Tibial nerve (tissue), 4 donors: ENCODE data around the gene NEU4. TPM values are rescaled to one million over a fixed set of nuclear protein-coding genes. Genes with fewer than 3 reads are reported as not detected.
A peak's percentile ranks its signal among the peaks of the same experiment; 100 is the strongest.
"Not testable (repeated sequence)": the region's sequence is repeated elsewhere in the genome, so short reads cannot be mapped to it uniquely, and the experiment has no call there.

Source experiments
- DNase-seq, 2 donors: peaks; one replicate each; pipeline ENCODE4 v3.0.0-alpha.2; 2019; ENCODE audit warnings: low spot score in 2 of 2
- H3K27ac ChIP-seq, 4 donors: fragments of 200-600 bp; sonication (generic) in 3 of 4; one replicate each; pipeline ENCODE4 v1.5.1; 2017 to 2019; ENCODE audit warnings: mild to moderate bottlenecking in 1 of 4
- H3K27me3 ChIP-seq, 2 donors: fragments of 200-600 bp; sonication (generic) in 1 of 2; one replicate each; pipeline versions ENCODE4 v1.5.1 to v1.6.0; 2017 to 2019
- H3K36me3 ChIP-seq, 3 donors: fragments of 200-600 bp; sonication (generic); one replicate each; pipeline ENCODE4 v1.5.1; 2018 to 2019
- H3K4me1 ChIP-seq, 4 donors: fragments of 200-600 bp; sonication (generic) in 3 of 4; one replicate each; pipeline ENCODE4 v1.5.1; 2017 to 2019
- H3K4me3 ChIP-seq, 4 donors: fragments of 200-600 bp; sonication (generic) in 3 of 4; one replicate each; pipeline ENCODE4 v1.5.1; 2017 to 2019; ENCODE audit warnings: mild to moderate bottlenecking in 1 of 4, moderate library complexity in 1 of 4
- H3K9me3 ChIP-seq, 4 donors: fragments of 200-600 bp; sonication (generic) in 3 of 4; one replicate each; pipeline ENCODE4 v1.5.1; 2017 to 2019
- EP300 ChIP-seq, 2 donors: sonication (generic); formaldehyde crosslinking; IDR thresholded peaks; one replicate each; pipeline ENCODE4 v1.6.1; 2017; ENCODE audit warnings: antibody characterized with exemption in 2 of 2, mild to moderate bottlenecking in 1 of 2
- POLR2A ChIP-seq, 2 donors: fragments of 450-650 bp; IDR thresholded peaks; one replicate each; pipeline ENCODE4 v1.6.1; 2017; ENCODE audit warnings: antibody characterized with exemption in 2 of 2, mild to moderate bottlenecking in 2 of 2, moderate library complexity in 2 of 2
- WGBS, 2 donors: methylation state at CpG; one replicate each; pipeline ENCODE4 v1.1.5; 2018; 5-methylcytosine and 5-hydroxymethylcytosine counted together
- total RNA-seq, 4 donors: library from RNA; depleted of rRNA; stranded (reverse); fragments of >200 nt; gene quantifications; one replicate each; pipeline ENCODE4 v1.1.0, GENCODE V29; 2016
- TF ChIP-seq, protein P1 (sequence below), 5 experiments: fragments of 200-600 bp in 3 of 5; fragments of 450-650 bp in 2 of 5; sonication (generic) in 3 of 5; IDR thresholded peaks; one replicate each; pipeline ENCODE4 v1.5.1; 2016 to 2019; ENCODE audit warnings: antibody characterized with exemption in 5 of 5, mild to moderate bottlenecking in 3 of 5, moderate library complexity in 2 of 5

NEU4 gene
- total RNA-seq, 4 donors from 2014 or later, result 1.1 to 1.6 TPM; not detected in 2

DNA sequence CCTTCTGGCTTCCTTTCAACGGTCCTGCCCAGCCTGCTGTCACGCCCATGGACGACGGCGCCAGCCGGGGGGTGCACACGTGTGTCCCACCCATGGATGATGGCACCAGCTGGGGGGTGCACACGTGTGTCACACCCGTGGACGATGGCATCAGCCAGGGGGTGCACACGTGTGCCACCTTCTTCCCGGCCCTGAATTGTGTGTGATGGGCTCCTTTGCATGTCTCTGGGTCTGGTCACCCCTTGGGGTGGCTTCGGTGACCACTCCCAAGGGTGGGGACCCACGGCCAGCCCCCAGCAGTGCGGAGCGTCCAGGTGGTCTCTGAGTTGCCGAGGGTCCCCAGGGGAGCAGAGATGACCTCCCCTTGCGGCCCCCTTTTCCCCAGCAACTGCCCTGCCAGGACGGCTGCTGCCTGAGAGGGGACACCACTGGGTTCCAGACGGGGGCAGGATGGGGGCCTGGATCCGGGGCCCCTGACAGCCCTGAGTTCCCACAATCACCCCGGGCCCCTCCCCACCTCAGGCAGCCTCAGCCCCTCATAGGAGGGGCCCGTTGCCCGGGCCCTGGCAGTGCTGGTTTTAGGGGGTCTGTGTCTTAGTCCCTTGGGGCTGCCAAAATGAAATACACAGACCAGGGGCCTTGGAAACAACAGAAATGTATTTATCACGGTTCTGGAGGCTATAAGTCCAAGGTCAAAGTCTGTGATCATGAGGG is 9.4 kb downstream of the NEU4 start:
- 72 to 77% methylated on average over 18 to 24 of the region's 25 CpGs for WGBS, 2 donors
- Histone ChIP-seq H3K4me3 (no peak overlapping the region), H3K27ac (no peak overlapping the region), H3K4me1 (no peaks in the 10 kb centered on the region), H3K9me3 (no peaks in the 10 kb centered on the region), H3K36me3 (no peaks in the 10 kb centered on the region), H3K27me3 (peaks cover 0 to 38% of the 10 kb centered on the region in 2 donors)
- TF ChIP-seq EP300 (IDR thresholded peaks at IDR 0.05) (no peak), POLR2A (IDR thresholded peaks at IDR 0.05) (no peak)
- TF ChIP-seq, protein P1, sequence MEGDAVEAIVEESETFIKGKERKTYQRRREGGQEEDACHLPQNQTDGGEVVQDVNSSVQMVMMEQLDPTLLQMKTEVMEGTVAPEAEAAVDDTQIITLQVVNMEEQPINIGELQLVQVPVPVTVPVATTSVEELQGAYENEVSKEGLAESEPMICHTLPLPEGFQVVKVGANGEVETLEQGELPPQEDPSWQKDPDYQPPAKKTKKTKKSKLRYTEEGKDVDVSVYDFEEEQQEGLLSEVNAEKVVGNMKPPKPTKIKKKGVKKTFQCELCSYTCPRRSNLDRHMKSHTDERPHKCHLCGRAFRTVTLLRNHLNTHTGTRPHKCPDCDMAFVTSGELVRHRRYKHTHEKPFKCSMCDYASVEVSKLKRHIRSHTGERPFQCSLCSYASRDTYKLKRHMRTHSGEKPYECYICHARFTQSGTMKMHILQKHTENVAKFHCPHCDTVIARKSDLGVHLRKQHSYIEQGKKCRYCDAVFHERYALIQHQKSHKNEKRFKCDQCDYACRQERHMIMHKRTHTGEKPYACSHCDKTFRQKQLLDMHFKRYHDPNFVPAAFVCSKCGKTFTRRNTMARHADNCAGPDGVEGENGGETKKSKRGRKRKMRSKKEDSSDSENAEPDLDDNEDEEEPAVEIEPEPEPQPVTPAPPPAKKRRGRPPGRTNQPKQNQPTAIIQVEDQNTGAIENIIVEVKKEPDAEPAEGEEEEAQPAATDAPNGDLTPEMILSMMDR (IDR thresholded peaks at IDR 0.05), result no peak
- DNase-seq, result peak in 1 of 2 donors; percentile 6

- no peaks in the 10 kb centered on the region for H3K9me3 ChIP-seq
- H3K4me3 ChIP-seq, result no peak overlapping the region
- no peak overlapping the region for H3K27ac ChIP-seq
- H3K27me3 ChIP-seq, result peaks cover 0 to 38% of the 10 kb centered on the region in 2 donors
- H3K4me1 ChIP-seq, result no peaks in the 10 kb centered on the region
- H3K36me3 ChIP-seq, result no peaks in the 10 kb centered on the region
- DNase-seq, result no peak
- no peak for TF ChIP-seq POLR2A (IDR thresholded peaks at IDR 0.05)
- TF ChIP-seq, protein P1 (IDR thresholded peaks at IDR 0.05), result no peak
- TF ChIP-seq EP300 (IDR thresholded peaks at IDR 0.05), result no peak
- WGBS, 2 donors, result 60 to 61% methylated on average over 9 to 10 of the region's 10 CpGs
These were observed 9.9 kb downstream of the NEU4 start for GRCh38 chr2:241818943-241819270.

DNA sequence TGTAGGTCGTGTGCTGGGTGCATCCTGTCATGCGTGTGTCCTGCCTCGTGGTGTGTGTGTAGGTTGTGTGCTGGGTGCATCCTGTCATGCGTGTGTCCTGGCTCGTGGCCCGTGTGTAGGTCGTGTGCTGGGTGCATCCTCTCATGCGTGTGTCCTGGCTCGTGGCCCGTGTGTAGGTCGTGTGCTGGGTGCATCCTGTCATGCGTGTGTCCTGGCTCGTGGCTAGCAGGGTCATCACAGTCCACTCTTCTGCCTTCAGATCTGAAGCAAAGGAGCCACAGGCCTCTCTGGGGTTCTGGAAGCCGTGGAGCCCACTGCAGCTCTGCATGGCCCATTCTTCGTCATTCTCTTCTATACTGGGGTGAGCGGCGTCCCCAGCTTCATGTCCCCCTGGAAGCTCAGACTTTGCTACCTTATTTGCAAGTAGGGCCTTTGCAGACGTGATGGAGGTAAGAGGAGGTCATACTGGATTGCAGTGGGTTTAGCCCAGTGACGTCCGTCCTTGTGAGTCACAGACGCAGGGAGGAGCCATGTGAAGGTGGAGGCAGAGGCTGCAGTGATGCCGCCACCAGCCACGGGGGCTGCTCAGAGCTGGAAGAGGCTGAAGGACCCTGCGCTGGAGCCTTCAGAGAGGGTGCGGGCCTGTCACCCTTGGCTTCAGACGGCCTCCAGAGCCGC is 11.1 kb downstream of the NEU4 start:
- H3K4me1 ChIP-seq, H3K27ac ChIP-seq, H3K4me3 ChIP-seq, H3K9me3 ChIP-seq, H3K36me3 ChIP-seq: not testable (repeated sequence)
- peak in 1 of 2 donors; percentile 10 for DNase-seq
- H3K27me3 ChIP-seq, result peaks cover 0 to 38% of the 10 kb centered on the region in 2 donors
- WGBS, 2 donors, result 81 to 86% methylated on average over 27 of the region's 27 CpGs

DNA sequence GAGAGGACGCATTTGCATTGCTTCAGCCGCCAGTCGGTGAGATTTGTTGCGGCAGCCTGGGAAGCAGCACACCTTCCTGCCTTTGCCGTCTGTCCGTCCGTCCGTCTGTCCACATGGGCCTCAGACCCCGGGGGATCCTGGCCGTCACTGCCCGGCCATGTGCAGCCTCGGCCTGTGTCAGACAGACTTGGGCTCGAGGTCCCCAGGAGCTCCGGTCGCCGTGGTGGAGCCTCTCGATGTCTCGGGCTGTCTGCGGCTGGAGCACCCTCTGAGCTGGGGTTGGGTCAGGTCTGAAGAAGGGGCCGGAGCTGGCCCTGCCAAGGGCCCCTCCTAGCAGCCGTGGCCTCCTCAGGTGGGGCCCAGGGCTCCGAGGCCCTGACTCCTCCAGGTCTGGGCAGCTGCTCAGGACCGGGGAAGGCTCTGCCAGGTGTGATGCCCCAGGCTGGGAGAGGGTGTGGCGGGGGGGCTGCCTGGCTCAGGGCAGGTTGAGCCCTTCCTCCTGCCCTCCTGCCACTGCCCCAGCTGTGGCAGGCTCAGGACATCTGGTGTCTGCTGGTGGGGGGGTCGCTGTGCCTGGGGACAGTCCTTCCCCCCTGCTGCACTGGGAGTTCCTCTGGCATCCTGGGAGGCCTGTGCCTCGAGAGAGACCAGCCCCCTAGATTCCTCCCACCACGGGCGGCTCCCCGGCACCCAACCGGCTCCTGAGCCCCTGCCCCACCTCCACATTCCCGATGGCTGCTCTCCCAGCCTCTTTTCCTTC is 11.8 kb downstream of the NEU4 start:
- no peak overlapping the region for H3K4me3 ChIP-seq
- peaks cover 0 to 8% (median 0%) of the 10 kb centered on the region in 4 donors for H3K9me3 ChIP-seq
- peaks cover 0 to 38% of the 10 kb centered on the region in 2 donors for H3K27me3 ChIP-seq
- WGBS, 2 donors, result 79 to 84% methylated on average over 14 to 29 of the region's 31 CpGs
- no peaks in the 10 kb centered on the region for H3K4me1 ChIP-seq
- peak in 1 of 2 donors; percentile 9 for DNase-seq
- H3K27ac ChIP-seq, result no peak overlapping the region
- TF ChIP-seq EP300 (IDR thresholded peaks at IDR 0.05) (no peak), POLR2A (IDR thresholded peaks at IDR 0.05) (no peak)
- TF ChIP-seq, protein P1 (IDR thresholded peaks at IDR 0.05), result no peak
- H3K36me3 ChIP-seq, result no peaks in the 10 kb centered on the region

DNA sequence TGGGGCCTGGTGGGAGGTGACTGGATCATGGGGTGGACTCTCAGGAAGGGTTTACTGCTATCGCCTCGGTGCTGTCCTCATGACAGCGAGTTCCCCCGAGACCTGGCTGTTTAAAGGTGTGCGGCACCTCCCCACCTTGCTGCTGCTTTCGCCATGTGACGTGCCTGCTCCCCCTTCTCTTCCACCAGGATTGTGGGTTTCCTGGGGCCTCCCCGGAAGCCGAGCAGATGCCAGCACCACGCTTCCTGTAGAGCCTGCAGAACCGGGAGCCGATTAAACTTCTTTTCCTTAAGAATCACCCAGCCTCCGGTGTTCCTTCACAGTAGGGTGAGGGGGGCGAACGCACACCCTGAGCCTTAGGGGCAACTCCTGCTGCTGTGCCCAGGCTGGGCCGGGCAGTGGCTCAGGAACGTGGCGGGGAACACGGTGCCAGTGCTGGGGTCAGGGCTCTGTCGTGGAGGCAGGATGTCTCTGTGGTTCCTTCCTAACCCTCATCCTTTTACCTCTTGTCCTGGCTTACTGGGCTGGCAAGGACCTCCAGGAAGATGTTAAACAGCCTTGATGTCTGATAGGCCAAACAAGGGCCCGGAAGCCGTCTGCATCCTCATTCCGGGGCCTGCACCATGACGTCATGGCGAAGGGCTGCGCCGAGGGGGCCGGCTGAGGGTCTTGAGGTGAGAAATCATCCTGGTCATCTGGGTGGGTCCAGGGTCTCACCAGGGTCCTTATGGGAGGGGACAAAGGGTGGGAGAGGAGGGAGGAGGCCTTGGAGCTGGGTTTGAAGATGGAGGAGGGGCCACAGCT is 12.7 kb downstream of the NEU4 start:
- Histone ChIP-seq H3K36me3 (no peaks in the 10 kb centered on the region), H3K4me3 (no peak overlapping the region), H3K27ac (no peak overlapping the region), H3K27me3 (peaks cover 0 to 29% of the 10 kb centered on the region in 2 donors), H3K9me3 (peaks cover 0 to 12% (median 0%) of the 10 kb centered on the region in 4 donors), H3K4me1 (no peaks in the 10 kb centered on the region)
- 78 to 79% methylated on average over 28 of the region's 28 CpGs for WGBS, 2 donors
- TF ChIP-seq EP300 (IDR thresholded peaks at IDR 0.05) (no peak), POLR2A (IDR thresholded peaks at IDR 0.05) (no peak)
- TF ChIP-seq, protein P1 (IDR thresholded peaks at IDR 0.05), result no peak
- DNase-seq, result peak in 1 of 2 donors; percentile 10
